ENCODE data around the gene NAB2.

DNA sequence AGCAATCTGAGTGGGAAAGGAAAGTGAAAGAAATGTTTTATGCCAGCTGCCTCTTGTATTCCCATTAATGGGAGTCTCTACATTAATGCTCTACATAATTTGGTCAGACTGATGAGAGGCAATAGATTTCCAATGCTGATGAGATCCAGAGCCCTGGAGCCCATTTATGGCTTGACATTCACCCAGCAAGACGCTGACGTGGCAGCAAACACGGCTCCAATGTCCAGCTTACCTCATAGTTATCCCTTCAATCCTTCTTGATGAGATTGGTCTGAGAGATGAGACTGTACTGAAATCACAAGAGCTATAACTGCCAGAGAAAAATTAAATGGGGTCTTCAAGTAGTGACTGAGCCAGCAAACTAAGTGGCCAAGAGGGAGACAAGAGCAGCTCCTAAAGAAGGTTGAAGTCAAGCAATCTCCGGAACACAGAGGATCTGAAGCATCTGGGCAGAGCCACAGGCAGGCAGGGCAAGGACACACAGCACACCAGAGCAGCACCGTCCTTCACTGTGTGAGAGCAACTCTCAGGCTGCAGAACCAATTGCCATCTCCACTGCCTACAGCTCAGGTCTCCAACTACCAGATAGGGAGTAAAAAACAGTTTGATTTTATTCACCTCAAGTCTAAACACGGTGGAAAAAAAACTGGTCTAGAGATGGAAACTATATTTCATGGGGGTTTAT, 31.7 kb upstream of the NAB2 start:
- TF ChIP-seq, protein P1, sequence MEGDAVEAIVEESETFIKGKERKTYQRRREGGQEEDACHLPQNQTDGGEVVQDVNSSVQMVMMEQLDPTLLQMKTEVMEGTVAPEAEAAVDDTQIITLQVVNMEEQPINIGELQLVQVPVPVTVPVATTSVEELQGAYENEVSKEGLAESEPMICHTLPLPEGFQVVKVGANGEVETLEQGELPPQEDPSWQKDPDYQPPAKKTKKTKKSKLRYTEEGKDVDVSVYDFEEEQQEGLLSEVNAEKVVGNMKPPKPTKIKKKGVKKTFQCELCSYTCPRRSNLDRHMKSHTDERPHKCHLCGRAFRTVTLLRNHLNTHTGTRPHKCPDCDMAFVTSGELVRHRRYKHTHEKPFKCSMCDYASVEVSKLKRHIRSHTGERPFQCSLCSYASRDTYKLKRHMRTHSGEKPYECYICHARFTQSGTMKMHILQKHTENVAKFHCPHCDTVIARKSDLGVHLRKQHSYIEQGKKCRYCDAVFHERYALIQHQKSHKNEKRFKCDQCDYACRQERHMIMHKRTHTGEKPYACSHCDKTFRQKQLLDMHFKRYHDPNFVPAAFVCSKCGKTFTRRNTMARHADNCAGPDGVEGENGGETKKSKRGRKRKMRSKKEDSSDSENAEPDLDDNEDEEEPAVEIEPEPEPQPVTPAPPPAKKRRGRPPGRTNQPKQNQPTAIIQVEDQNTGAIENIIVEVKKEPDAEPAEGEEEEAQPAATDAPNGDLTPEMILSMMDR (IDR thresholded peaks at IDR 0.05) = no peak
- TF ChIP-seq POLR2AphosphoS5 (IDR thresholded peaks at IDR 0.05) = no peak
